HEK293 (cell line): ENCODE results near the gene MAPK11.

Experiments used
- BCL11A ChIP-seq: fragments of 450-650 bp; formaldehyde crosslinking; IDR thresholded peaks from 2 replicates; pipeline ENCODE4 v1.5.1; 2016; ENCODE audit warnings: low read depth, missing biosample characterization, missing genetic modification characterization
- EGR2 ChIP-seq: fragments of 450-650 bp; formaldehyde crosslinking; IDR thresholded peaks from 2 replicates; pipeline ENCODE4 v1.5.1; 2016; ENCODE audit warnings: low read depth, missing biosample characterization, missing genetic modification characterization
- GLIS2 ChIP-seq: fragments of 450-650 bp; formaldehyde crosslinking; IDR thresholded peaks from 2 replicates; pipeline ENCODE4 v1.5.1; 2016; ENCODE audit warnings: missing biosample characterization, missing genetic modification characterization
- KLF1 ChIP-seq: fragments of 450-650 bp; formaldehyde crosslinking; IDR thresholded peaks from 2 replicates; pipeline ENCODE4 v1.5.1; 2016; ENCODE audit warnings: missing biosample characterization, missing genetic modification characterization
- KLF16 ChIP-seq: fragments of 450-650 bp; formaldehyde crosslinking; IDR thresholded peaks from 2 replicates; pipeline ENCODE4 v1.5.1; 2017; ENCODE audit warnings: missing biosample characterization, missing genetic modification characterization
- KLF17 ChIP-seq: fragments of 450-650 bp; formaldehyde crosslinking; IDR thresholded peaks from 2 replicates; pipeline ENCODE4 v1.5.1; 2016; ENCODE audit warnings: missing biosample characterization, missing genetic modification characterization
- MEIS1 ChIP-seq: sonication (generic); formaldehyde crosslinking; IDR thresholded peaks from 2 replicates; pipeline ENCODE4 v1.8.1; 2022; ENCODE audit warnings: missing genetic modification reagents, mild to moderate bottlenecking, borderline replicate concordance
- PRDM1 ChIP-seq: fragments of 450-650 bp; formaldehyde crosslinking; IDR thresholded peaks from 2 replicates; pipeline ENCODE4; 2016; ENCODE audit warnings: missing biosample characterization, missing genetic modification characterization
- PRDM10 ChIP-seq: fragments of 450-650 bp; formaldehyde crosslinking; IDR thresholded peaks from 2 replicates; pipeline ENCODE4 v1.5.1; 2016; ENCODE audit warnings: missing biosample characterization, missing genetic modification characterization
- PRDM4 ChIP-seq: fragments of 450-650 bp; formaldehyde crosslinking; IDR thresholded peaks from 2 replicates; pipeline ENCODE4 v1.5.1; 2017; ENCODE audit warnings: missing biosample characterization, missing genetic modification characterization
- SCRT1 ChIP-seq: fragments of 450-650 bp; formaldehyde crosslinking; IDR thresholded peaks from 2 replicates; pipeline ENCODE4 v1.5.1; 2016; ENCODE audit warnings: missing biosample characterization, missing genetic modification characterization, borderline replicate concordance
- SETDB1 ChIP-seq: IDR thresholded peaks from one replicate; pipeline ENCODE4 v1.6.1; 2017; ENCODE audit warnings: mild to moderate bottlenecking, low read length, moderate library complexity, mixed read lengths; ENCODE audit not compliant: insufficient read length
- SP2 ChIP-seq: fragments of 450-650 bp; formaldehyde crosslinking; IDR thresholded peaks from 2 replicates; pipeline ENCODE4 v1.5.1; 2016; ENCODE audit warnings: missing biosample characterization, missing genetic modification characterization
- WT1 ChIP-seq: fragments of 450-650 bp; formaldehyde crosslinking; IDR thresholded peaks from 2 replicates; pipeline ENCODE4 v1.5.1; 2016; ENCODE audit warnings: missing biosample characterization, missing genetic modification characterization
- ZBTB1 ChIP-seq: fragments of 450-650 bp; formaldehyde crosslinking; IDR thresholded peaks from 2 replicates; pipeline ENCODE4 v1.5.1; 2016; ENCODE audit warnings: missing biosample characterization, missing genetic modification characterization
- ZBTB17 ChIP-seq: fragments of 450-650 bp; formaldehyde crosslinking; IDR thresholded peaks from 2 replicates; pipeline ENCODE4 v1.5.1; 2016; ENCODE audit warnings: missing biosample characterization, missing genetic modification characterization
- ZBTB20 ChIP-seq: fragments of 450-650 bp; formaldehyde crosslinking; IDR thresholded peaks from 2 replicates; pipeline ENCODE4 v1.5.1; 2016; ENCODE audit warnings: missing biosample characterization, missing genetic modification characterization
- ZBTB6 ChIP-seq: fragments of 450-650 bp; formaldehyde crosslinking; IDR thresholded peaks from 2 replicates; pipeline ENCODE4 v1.5.1; 2017; ENCODE audit warnings: missing biosample characterization, missing genetic modification characterization
- ZNF169 ChIP-seq: fragments of 450-650 bp; formaldehyde crosslinking; IDR thresholded peaks from 2 replicates; pipeline ENCODE4 v1.5.1; 2016; ENCODE audit warnings: missing biosample characterization, missing genetic modification characterization
- ZNF202 ChIP-seq: fragments of 450-650 bp; formaldehyde crosslinking; IDR thresholded peaks from 2 replicates; pipeline ENCODE4 v1.5.1; 2016; ENCODE audit warnings: missing biosample characterization, missing genetic modification characterization, borderline replicate concordance
- ZNF548 ChIP-seq: fragments of 450-650 bp; formaldehyde crosslinking; IDR thresholded peaks from 2 replicates; pipeline ENCODE4 v1.5.1; 2016; ENCODE audit warnings: missing biosample characterization, missing genetic modification characterization
- ZNF623 ChIP-seq: fragments of 450-650 bp; formaldehyde crosslinking; IDR thresholded peaks from 2 replicates; pipeline ENCODE4 v1.5.1; 2016; ENCODE audit warnings: missing biosample characterization, missing genetic modification characterization
- ZNF629 ChIP-seq: fragments of 450-650 bp; formaldehyde crosslinking; IDR thresholded peaks from 2 replicates; pipeline ENCODE4 v1.5.1; 2017; ENCODE audit warnings: missing biosample characterization, missing genetic modification characterization
- ZXDB ChIP-seq: fragments of 450-650 bp; formaldehyde crosslinking; IDR thresholded peaks from 2 replicates; pipeline ENCODE4 v1.5.1; 2016; ENCODE audit warnings: missing biosample characterization, missing genetic modification characterization
- TF ChIP-seq, protein P1 (sequence below): fragments of 450-650 bp; formaldehyde crosslinking; IDR thresholded peaks from 2 replicates; pipeline ENCODE4 v1.5.1; 2016; ENCODE audit warnings: missing biosample characterization, missing genetic modification characterization
- TF ChIP-seq, protein P2 (sequence below): fragments of 450-650 bp; formaldehyde crosslinking; IDR thresholded peaks from 2 replicates; pipeline ENCODE4 v1.5.1; 2016; ENCODE audit warnings: missing biosample characterization, missing genetic modification characterization, borderline replicate concordance

The MAPK11 gene

DNA sequence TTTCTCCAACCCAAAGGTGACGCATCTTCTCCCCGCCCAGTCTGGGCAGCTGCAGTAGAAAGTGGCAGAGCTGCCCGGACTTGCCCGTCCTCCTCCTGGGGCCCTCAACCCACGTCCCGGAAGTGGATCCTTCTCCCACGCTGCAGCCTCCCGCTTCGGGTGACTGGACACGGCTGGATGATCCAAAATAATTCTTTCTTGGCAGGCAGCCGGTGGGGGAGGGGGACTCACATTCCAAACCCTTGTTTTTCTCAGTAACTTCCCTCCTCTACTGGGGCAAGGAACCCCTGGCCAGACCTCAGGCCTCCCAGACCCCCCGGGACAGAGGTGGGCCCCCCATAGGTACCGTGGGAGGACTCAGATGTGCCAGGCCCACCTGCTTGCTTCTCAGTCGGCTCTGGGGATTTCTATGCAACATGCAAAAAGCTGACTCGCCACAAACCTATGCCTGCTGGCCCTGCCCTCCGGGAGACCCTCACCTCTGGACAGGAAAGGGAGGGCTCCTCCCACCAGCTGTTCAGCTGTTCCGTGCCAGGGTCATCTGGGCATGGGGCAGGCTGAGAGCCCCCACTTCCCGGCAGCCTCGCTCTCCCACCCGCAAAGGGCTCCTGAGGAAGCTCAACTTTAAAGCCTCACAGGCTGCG, 35.9 kb upstream of the MAPK11 start (continued):
- TF ChIP-seq PRDM4 (tag by site-specific recombination) (0 out of 2 replicates have a peak, but pooled peaks have one; percentile 26), ZBTB1 (tag by site-specific recombination) (no peak), ZXDB (tag by site-specific recombination) (peak; percentile 53), ZBTB20 (peak; percentile 93), ZNF629 (tag by site-specific recombination) (peak; percentile 64), BCL11A (peak; percentile 36; the same call in 1 of the 2 replicates), ZNF202 (tag by site-specific recombination) (no peak), KLF16 (peak; percentile 58), MEIS1 (CRISPR knock-in tag) (no peak), PRDM1 (tag by site-specific recombination) (0 out of 2 replicates have a peak, but pooled peaks have one; percentile 22), ZBTB17 (tag by site-specific recombination) (peak; percentile 55; the same call in 1 of the 2 replicates), SP2 (peak; percentile 71), SETDB1 (no peak), ZNF548 (no peak), PRDM10 (tag by site-specific recombination) (peak; percentile 78), GLIS2 (tag by site-specific recombination) (peak; percentile 96), WT1 (tag by site-specific recombination) (no peak; the same call in none of the 2 replicates), KLF1 (peak; percentile 51), SCRT1 (tag by site-specific recombination) (0 out of 2 replicates have a peak, but pooled peaks have one; percentile 17), ZBTB6 (tag by site-specific recombination) (0 out of 2 replicates have a peak, but pooled peaks have one; percentile 28), ZNF623 (tag by site-specific recombination) (no peak), ZNF169 (tag by site-specific recombination) (no peak), KLF17 (tag by site-specific recombination) (peak; percentile 13; the same call in 1 of the 2 replicates), EGR2 (tag by site-specific recombination) (peak; percentile 97)
- TF ChIP-seq, protein P1, sequence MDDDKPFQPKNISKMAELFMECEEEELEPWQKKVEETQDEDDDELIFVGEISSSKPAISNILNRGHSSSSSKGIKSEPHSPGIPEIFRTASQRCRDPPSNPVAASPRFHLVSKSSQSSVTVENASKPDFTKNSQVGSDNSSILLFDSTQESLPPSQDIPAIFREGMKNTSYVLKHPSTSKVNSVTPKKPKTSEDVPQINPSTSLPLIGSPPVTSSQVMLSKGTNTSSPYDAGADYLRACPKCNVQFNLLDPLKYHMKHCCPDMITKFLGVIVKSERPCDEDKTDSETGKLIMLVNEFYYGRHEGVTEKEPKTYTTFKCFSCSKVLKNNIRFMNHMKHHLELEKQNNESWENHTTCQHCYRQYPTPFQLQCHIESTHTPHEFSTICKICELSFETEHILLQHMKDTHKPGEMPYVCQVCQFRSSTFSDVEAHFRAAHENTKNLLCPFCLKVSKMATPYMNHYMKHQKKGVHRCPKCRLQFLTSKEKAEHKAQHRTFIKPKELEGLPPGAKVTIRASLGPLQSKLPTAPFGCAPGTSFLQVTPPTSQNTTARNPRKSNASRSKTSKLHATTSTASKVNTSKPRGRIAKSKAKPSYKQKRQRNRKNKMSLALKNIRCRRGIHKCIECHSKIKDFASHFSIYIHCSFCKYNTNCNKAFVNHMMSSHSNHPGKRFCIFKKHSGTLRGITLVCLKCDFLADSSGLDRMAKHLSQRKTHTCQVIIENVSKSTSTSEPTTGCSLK (tag by site-specific recombination): no peak
- TF ChIP-seq, protein P2, sequence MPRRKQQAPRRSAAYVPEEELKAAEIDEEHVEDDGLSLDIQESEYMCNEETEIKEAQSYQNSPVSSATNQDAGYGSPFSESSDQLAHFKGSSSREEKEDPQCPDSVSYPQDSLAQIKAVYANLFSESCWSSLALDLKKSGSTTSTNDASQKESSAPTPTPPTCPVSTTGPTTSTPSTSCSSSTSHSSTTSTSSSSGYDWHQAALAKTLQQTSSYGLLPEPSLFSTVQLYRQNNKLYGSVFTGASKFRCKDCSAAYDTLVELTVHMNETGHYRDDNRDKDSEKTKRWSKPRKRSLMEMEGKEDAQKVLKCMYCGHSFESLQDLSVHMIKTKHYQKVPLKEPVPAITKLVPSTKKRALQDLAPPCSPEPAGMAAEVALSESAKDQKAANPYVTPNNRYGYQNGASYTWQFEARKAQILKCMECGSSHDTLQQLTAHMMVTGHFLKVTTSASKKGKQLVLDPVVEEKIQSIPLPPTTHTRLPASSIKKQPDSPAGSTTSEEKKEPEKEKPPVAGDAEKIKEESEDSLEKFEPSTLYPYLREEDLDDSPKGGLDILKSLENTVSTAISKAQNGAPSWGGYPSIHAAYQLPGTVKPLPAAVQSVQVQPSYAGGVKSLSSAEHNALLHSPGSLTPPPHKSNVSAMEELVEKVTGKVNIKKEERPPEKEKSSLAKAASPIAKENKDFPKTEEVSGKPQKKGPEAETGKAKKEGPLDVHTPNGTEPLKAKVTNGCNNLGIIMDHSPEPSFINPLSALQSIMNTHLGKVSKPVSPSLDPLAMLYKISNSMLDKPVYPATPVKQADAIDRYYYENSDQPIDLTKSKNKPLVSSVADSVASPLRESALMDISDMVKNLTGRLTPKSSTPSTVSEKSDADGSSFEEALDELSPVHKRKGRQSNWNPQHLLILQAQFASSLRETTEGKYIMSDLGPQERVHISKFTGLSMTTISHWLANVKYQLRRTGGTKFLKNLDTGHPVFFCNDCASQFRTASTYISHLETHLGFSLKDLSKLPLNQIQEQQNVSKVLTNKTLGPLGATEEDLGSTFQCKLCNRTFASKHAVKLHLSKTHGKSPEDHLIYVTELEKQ: 0 out of 2 replicates have a peak, but pooled peaks have one; percentile 14
